HFFc6 (cell line): Measurements from ENCODE around the gene KRTAP2-3. TPM values are rescaled to one million over a fixed set of nuclear protein-coding genes. Genes with fewer than 3 reads are reported as not detected.
"Not testable (repeated sequence)": the region's sequence is repeated elsewhere in the genome, so short reads cannot be mapped to it uniquely, and the experiment has no call there.

ENCODE experiments used
- DNase-seq: peaks from one replicate; pipeline ENCODE4 v3.0.0-alpha.2; 2018
- H3K27ac Mint-ChIP-seq: 2 replicates; pipeline ENCODE4 v1.8.0; 2020; ENCODE audit warnings: mild to moderate bottlenecking, mixed read lengths
- H3K27me3 Mint-ChIP-seq: 2 replicates; pipeline ENCODE4 v1.8.0; 2021; ENCODE audit warnings: mild to moderate bottlenecking, moderate library complexity, mixed read lengths; ENCODE audit not compliant: insufficient read depth
- H3K36me3 Mint-ChIP-seq: 2 replicates; pipeline ENCODE4 v1.8.0; 2021; ENCODE audit warnings: low read depth, mixed read lengths
- H3K4me1 Mint-ChIP-seq: 2 replicates; pipeline ENCODE4 v1.8.0; 2020; ENCODE audit warnings: low read depth, mixed read lengths
- H3K4me3 Mint-ChIP-seq: 2 replicates; pipeline ENCODE4 v1.8.0; 2020; ENCODE audit warnings: mild to moderate bottlenecking, moderate library complexity, mixed read lengths
- H3K9me3 Mint-ChIP-seq: 2 replicates; pipeline ENCODE4 v1.8.0; 2020; ENCODE audit warnings: mild to moderate bottlenecking, mixed read lengths
- CTCF ChIP-seq: fragments of 200-600 bp; sonication (generic); IDR thresholded peaks from 2 replicates; pipeline ENCODE4 v1.5.0; 2021; ENCODE audit warnings: antibody characterized with exemption, mild to moderate bottlenecking
- total RNA-seq, 6 experiments: library from RNA; stranded (reverse); fragmentation: NEBNext Ultra II Directional; extraction: Animal tissue kit (Norgen Biotek cat#: 25700); gene quantifications; 2 replicates in 1 of 6; 3 replicates in 5 of 6; pipeline ENCODE4 v1.2.3, GENCODE V29; 2021

The KRTAP2-3 gene
- total RNA-seq, 6 experiments from 2014 or later = 30.3 to 105 (median 44.4) TPM

GRCh38 chr17:41049110-41049509, 10.8 kb downstream of the KRTAP2-3 start:
- peak; percentile 93 for DNase-seq
- Mint-ChIP-seq H3K27ac (peak overlapping the region; percentile 93), H3K4me3 (peak overlapping the region; percentile 69), H3K36me3 (peaks cover 19% of the 10 kb centered on the region), H3K4me1 (peaks cover 70% of the 10 kb centered on the region), H3K27me3 (peaks cover 1% of the 10 kb centered on the region), H3K9me3 (peaks cover 9% of the 10 kb centered on the region)
- TF ChIP-seq CTCF = no peak

DNA sequence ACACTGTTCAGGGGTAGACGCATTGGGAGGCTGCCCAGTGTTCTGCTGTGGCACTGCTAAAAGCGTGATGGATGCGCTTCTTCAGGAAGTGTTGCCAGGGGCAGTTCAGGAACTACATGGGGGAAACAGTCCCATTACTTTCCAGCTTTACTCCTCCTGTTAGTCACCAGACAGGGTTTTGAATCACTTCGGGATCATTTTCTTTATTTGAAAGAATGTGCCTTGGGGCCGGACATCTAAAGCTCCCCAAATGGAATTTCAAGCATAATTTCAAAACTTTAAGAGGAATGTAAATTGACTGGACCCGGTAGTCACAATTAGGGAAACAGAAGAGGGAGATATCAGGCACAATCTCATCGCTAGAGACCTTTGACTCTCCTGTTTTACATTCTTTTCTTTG, 11.5 kb downstream of the KRTAP2-3 start:
- H3K4me1 Mint-ChIP-seq = peaks cover 70% of the 10 kb centered on the region
- peaks cover 1% of the 10 kb centered on the region for H3K27me3 Mint-ChIP-seq
- peaks cover 10% of the 10 kb centered on the region for H3K9me3 Mint-ChIP-seq
- peak overlapping the region; percentile 69 for H3K4me3 Mint-ChIP-seq
- DNase-seq = peak; percentile 91
- peaks cover 21% of the 10 kb centered on the region for H3K36me3 Mint-ChIP-seq
- H3K27ac Mint-ChIP-seq = peak overlapping the region; percentile 93
- no peak for TF ChIP-seq CTCF

- Mint-ChIP-seq H3K4me1 (peaks cover 64% of the 10 kb centered on the region), H3K9me3 (peaks cover 14% of the 10 kb centered on the region), H3K27ac (peak within 1 kb of the TSS; percentile 93), H3K36me3 (peaks cover 24% of the 10 kb centered on the region)
- not testable (repeated sequence) for DNase-seq, H3K4me3 Mint-ChIP-seq, H3K27me3 Mint-ChIP-seq
Measured at GRCh38 chr17:41046735-41047465, 13.0 kb downstream of the KRTAP2-3 start, which contains the start of gene KRTAP2-1. Gene KRTAP2-1 (minus strand): TSS chr17:41047316. CDS start chr17:41047267, 49 bp downstream.

GRCh38 chr17:41042953-41043352, 17.0 kb downstream of the KRTAP2-3 start:
- no peak for DNase-seq
- Mint-ChIP-seq H3K27me3 (no peaks in the 10 kb centered on the region; the same call in 1 of the 2 replicates), H3K4me1 (peaks cover 55% of the 10 kb centered on the region), H3K9me3 (peaks cover 14% of the 10 kb centered on the region), H3K36me3 (peaks cover 24% of the 10 kb centered on the region), H3K27ac (no peak overlapping the region), H3K4me3 (no peak overlapping the region)
- TF ChIP-seq CTCF = no peak

- H3K27me3 Mint-ChIP-seq, H3K27ac Mint-ChIP-seq, H3K4me3 Mint-ChIP-seq, DNase-seq: not testable (repeated sequence)
- H3K9me3 Mint-ChIP-seq = peaks cover 14% of the 10 kb centered on the region
- H3K36me3 Mint-ChIP-seq = peaks cover 24% of the 10 kb centered on the region
- H3K4me1 Mint-ChIP-seq = peaks cover 56% of the 10 kb centered on the region
Measured at GRCh38 chr17:41040783-41041571, 18.9 kb downstream of the KRTAP2-3 start, which contains the start of gene KRTAP1-1. Gene KRTAP1-1 (minus strand): TSS chr17:41041450. CDS start chr17:41041397, 53 bp downstream.

DNA sequence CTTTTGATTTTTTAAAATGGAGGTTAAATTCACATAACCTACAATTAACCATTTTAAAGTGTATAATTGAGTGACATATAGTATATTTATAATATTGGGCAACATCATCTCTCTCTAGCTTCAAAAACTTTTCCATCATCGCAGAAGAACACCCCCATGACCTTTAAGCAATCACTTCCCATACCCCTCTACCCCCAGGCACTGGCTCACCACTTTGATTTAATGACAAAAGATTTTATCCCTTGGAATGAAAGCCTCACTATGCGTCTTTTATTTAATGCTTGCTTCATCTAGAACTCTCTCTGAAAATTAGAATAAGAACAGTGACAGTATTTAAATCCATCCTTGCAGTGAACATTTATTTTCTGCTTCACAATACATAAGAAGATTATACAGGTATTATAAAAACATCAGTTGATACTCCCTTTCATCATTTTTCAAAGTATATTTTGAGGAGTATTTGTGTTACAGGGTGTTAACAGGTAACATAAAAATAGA, 22.0 kb downstream of the KRTAP2-3 start:
- H3K36me3 Mint-ChIP-seq = peaks cover 9% of the 10 kb centered on the region; the same call in 1 of the 2 replicates
- no peak overlapping the region for H3K4me3 Mint-ChIP-seq
- H3K27ac Mint-ChIP-seq = no peak overlapping the region
- H3K9me3 Mint-ChIP-seq = peaks cover under 1% of the 10 kb centered on the region
- no peak for DNase-seq
- H3K4me1 Mint-ChIP-seq = peaks cover 43% of the 10 kb centered on the region
- no peaks in the 10 kb centered on the region for H3K27me3 Mint-ChIP-seq
- TF ChIP-seq CTCF = no peak

GRCh38 chr17:41034346-41034935, 25.5 kb downstream of the KRTAP2-3 start, which contains the start of gene KRTAP1-3:
Gene KRTAP1-3 (minus strand): TSS chr17:41034874. CDS start chr17:41034821, 53 bp downstream.
- H3K4me1 Mint-ChIP-seq = peaks cover 30% of the 10 kb centered on the region
- H3K4me3 Mint-ChIP-seq, H3K9me3 Mint-ChIP-seq: not testable (repeated sequence)

More at GRCh38 chr17:41034346-41034935, 25.5 kb downstream of the KRTAP2-3 start, which contains the start of gene KRTAP1-3:
- DNase-seq, H3K36me3 Mint-ChIP-seq, H3K27me3 Mint-ChIP-seq, H3K27ac Mint-ChIP-seq: not testable (repeated sequence)
